Fibroblast of skin of left biceps (primary cell): ENCODE data around the gene BLVRB.
"Not testable (repeated sequence)": the region's sequence is repeated elsewhere in the genome, so short reads cannot be mapped to it uniquely, and the experiment has no call there.

Experiments
- DNase-seq, 2 experiments: peaks; one replicate each; pipeline ENCODE4 v3.0.0-alpha.2; 2013; ENCODE audit warnings: low read depth in 2 of 2

The BLVRB gene

DNA sequence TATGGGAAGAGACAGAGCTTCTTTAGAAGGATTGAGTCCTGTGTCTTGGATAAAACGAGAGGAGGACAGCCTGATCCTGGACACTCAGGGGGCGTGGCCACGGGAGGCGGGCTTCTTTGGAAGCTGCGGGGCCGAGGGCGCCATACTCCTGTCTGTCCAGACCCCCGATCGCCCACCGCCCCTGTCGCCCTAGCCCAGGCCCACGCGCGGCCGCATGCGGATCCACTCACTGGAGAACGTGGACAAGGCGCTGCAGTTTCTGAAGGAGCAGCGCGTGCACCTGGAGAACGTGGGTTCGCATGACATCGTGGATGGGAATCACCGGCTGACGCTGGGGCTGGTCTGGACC is 24.3 kb upstream of the BLVRB start:
- DNase-seq = no peak

DNA sequence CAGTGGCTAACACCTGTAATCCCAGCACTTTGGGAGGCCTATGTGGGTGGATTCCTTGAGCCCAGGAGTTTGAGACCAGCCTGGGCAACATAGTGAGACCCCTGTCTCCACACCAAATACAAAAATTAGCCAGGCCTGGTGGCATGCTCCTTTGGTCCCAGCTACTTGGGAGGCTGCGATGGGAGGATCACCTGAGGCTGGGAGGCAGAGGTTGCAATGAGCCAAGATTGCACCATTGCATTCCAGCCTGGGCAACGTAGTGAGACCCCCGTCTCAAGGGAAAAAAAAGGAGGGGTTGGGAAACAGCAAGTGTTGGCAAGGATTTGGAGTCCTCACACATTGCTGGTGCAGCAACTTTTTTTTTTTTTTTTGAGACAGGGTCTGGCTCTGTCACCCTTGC is 20.5 kb upstream of the BLVRB start:
- no peak for DNase-seq

DNA sequence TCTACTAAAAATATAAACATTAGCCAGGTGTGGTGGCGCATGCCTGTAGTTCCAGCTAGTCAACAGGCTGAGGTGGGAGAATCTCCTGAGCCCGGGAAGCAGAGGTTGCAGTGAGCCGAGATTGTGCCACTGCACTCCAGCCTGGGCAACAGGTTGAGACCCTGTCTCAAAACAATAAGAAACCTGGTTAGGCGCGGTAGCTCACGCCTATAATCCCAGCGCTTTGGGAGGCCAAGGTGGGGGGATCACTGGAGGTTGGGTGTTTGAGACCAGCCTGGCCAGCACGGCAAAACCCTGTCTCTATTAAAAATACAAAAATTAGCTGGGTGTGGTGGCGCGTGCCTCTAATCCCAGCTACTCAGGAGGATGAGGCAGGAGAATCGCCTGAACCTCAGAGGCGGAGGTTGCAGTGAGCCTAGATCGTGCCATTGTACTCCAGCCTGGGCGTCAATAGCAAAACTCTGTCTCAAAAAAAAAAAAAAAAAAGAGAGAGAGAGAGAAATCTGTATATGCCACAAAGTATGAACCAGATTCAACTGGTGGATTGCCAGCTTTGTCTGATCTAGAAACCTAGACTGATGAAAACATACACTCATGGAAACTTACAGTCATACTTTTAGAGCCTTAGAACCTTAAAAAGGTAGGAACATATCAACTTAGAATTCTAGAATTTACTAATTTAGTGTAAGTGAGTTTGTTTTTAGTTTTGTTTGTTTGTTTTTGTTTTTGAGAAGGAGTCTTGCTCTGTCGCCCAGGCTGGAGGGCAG is 10.5 kb upstream of the BLVRB start:
- DNase-seq = not testable (repeated sequence)

DNA sequence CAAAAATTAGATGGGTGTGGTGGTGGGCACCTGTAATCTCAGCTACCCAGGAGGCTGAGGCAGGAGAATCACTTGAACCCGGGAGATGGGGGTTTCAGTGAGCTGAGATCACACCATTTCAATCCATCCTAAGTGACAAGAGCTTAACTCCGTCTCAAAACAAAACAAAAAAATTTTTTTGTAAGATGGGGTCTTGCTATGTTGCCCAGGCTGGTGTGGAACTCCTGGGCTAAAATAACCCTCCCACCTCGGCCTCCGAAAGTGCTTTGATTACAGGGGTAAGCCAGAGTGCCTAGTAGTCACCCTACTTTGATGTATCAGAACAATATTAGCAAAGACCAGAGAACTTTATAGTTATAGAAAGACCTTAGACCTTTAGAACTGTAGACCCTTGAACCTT is 9.2 kb upstream of the BLVRB start:
- no peak for DNase-seq

DNA sequence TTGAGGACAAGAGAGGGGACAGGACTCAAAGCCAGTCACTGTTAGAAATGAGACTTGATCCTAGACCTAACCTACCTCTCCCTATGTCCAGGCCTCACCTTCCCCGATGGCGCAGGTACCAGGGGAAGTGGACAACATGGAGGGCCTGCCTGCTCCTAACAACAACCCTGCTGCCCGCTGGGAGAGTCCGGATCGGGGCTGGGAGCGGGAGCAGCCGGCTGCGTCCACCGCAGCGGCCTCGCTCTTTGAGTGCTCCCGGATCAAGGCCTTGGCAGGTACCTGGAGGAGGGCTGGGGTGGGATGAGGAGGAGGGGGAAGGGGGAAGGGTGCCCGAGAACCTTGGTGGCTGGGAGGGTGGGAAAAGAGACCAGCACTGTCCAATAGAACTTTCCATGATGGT is 7.0 kb upstream of the BLVRB start:
- no peak for DNase-seq

DNA sequence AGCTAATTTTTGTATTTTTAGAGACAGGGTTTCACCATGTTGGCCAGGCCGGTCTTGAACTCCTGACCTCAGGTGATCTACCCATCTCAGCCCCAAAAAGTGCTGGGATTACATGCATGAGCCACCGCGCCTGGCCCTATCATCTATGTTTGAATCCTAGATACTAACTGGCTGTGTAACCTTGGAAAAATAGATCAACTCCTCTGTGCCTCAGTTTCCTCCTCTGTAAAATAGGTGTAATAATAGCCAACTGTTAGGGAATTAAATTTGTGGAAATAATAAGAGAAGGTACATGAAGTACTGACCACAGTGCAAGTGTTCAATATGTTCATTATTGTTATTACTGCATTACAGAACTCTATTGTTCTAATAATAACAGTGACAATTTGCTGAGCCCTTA is 5.6 kb upstream of the BLVRB start:
- DNase-seq = no peak

DNA sequence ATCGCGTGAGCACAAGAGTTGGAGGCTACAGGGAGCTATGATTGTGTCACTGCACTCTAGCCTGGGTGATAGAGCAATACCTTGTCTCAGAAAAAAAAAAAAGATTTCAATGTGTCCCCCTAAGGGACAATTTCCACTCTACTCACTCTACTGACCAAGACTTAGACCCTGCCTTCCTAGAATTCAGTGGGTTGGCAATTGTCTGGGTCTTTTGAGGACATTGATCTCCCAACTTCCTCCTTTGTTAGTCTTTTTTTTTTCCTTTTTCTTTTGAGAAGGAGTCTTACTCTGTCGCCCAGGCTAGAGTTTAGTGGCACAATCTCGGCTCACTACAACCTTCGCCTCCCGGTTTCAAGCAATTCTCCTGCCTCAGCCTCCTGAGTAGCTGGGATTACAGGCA is 3.5 kb upstream of the BLVRB start:
- no peak for DNase-seq

DNA sequence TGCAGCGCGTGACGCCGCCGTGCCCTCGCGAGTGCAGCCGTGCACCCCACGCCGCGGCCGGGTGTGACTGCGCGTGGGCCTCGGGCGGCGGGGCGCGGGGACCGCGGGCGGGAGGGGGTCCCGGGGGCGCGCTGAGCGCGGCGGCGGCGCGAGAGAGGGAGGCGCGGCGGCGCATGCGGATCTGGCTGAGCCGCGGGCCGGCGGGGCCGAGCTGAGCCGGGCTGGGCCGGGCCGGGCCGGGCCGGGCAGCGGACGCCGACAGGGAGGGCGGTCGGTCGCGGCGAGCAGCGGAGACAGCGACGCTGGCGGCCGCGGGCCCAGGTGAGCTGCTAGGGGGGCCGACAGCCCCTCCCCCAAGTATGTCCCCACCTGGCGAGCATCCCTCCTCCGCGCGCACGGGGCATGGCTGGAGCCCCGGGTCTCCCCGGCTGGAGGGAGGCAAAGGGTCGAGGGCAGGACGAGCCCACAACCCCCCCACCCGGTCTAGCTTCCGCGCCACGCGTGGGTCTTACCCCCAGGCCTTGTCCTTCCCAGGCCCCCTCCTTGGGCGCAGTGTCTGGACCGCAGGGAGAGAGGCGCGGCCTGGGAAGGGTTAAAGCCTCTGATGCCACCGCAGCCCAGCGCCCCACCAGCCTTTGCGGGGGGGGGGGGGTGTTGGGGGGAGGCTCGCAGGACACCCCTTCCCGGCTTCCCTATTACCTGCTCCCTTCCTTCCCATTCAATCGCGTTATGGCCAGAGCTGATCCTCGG is 1.6 kb upstream of the BLVRB start, which contains the start of gene SPTBN4:
Gene SPTBN4 (plus strand): TSS at position 17 of the 750 bp plus-strand sequence. CDS start 5,621 bp downstream, outside the sequence.
- DNase-seq = no peak

DNA sequence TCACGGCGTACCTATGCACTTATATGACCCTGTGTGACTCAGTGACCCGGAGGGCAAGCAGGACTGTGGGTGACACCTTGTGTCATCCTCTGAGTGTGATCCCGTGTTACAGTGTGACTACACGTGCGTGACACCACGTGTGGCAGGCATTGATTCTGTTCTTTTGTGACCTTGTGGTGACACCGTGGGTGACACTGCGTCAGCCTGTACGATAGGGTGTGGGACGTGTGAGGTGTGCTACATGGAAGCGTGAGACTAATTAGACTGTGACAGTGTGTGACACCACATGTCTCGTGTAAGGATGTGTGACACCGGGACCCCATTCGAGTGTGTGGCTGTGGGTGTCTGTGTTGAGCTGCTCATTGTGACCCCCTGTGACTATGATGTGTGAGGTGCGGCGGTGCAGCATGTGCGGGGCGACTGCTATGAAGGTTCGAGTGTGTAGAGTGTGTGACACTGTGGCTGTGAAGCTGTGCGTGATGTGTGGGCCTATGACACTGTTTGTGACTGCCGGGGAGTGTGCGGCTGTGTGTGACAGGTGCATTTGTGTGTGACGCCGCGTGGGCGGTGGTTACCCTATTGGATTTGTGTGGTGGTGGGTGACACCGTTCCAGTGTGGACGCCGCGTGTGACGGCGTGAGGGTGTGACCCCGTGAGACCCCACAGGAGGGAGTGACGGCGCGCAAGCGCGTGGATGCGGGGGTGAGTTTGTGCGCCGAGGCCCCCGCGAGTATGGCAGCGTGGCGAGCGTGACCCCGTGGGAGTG is 857 bp upstream of the BLVRB start:
- no peak for DNase-seq

DNA sequence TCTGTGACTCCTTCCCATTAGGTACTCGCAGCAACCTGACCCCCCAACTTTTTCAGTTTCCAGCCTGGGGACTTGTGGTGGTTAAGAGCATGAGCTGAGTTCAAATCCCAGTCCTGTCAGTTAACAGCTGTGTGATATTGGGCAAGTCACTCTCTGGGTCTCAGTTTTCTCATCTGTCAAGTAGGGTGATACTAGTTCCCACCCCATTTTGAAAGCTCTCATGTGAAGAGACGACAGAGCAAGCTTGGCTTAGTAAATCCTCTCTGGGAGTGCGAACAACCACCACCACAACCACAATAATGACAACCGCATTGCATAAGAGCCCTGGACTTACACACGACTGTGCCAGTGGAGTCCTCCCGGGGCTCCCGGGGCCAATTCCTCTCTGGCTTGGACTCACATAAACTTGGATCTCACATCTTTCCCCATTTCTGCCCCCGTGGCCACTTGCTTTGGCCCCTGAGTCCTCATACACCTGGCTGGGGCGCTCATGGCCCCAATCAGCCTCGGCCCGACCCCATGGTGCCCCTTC is 454 bp downstream of the BLVRB start:
- DNase-seq = no peak

DNA sequence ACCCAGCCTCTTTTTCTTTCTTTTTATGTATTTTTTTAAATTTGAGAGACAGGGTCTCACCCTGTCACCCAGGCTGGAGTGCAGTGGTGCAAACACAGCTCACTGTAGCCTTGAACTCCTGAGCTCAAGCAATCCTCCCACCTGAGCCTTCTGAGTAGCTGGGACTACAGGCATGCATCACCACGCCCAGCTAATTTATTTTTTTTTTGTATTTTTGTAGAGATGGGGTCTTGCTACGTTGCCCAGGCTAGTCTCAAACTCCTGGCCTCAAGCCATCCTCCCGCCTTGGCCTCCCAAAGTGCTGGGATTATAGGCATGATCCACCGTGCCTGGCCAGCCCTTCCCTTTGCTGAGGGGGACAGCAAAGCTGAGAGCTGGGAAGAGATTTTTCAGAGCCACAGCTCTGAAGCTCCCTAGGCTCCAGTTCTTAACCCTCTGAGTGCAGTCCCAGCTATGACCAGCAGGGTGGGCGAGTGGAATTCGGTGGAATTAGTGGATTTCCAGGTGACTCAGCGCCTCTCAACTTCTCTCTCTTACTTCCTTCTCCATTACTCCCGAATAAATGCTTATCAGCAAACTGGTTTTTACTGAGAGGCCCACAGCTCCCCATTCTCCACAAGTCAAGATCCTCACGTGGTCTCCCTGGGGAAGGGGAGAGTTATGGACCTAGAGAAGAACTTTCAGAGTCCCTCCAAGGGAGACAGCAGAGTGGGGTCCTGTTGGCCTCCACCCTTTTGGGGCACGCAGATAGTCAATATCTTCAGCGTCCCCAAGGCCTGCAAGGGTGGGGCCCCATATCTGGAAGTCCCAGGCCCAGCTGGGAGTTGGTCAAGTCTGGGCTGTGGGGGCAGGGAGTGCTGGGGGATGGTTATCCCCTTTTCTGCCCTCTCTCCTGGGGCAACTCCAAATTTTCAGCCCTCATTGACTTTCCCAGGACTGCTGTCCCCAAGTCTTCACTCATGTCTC is 1.2 kb downstream of the BLVRB start:
- DNase-seq = peak; percentile 65 to 67

DNA sequence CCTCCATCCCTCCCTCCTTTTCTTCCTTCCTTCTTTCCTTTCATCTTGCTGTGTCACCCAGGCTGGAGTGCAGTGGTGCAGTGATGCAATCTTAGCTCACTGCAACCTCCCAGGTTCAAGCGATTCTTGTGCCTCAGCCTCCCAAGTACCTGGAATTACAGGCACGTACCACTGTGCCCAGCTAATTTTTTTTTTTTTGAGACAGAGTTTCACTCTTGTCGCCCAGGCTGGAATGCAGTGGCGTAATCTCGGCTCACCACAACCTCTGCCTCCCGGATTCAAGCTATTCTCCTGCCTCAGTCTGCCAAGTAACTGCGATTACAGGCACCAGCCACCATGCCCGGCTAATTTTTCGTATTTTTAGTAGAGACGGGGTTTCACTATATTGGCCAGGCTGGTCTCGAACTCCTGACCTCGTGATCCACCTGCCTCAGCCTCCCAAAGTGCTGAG is 1.9 kb downstream of the BLVRB start:
- not testable (repeated sequence) for DNase-seq

DNA sequence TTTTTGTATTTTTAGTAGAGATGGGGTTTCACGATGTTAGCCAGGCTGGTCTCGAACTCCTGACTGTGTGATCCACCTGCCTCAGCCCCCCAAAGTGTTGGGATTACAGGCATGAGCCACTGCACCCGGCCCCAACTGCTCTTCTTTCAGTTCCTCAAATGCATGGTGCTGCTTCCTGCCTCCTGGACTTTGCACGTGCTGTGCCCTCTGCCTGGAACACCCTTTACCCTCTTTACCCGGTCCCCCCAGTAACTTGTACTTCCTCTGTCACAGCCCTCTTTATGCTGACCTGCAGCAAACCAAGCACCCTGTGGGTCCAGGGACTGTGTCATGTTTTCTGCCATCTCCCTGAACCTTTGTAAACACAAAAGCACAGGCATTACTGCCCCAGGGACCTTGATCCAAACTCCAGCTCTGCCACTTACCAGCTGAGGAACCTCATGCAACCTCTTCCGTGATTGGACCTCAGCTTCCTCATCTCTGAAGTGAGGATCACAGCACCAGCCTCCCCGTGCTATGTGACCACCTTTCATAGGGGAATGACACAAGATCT is 3.8 kb downstream of the BLVRB start:
- DNase-seq = no peak

DNA sequence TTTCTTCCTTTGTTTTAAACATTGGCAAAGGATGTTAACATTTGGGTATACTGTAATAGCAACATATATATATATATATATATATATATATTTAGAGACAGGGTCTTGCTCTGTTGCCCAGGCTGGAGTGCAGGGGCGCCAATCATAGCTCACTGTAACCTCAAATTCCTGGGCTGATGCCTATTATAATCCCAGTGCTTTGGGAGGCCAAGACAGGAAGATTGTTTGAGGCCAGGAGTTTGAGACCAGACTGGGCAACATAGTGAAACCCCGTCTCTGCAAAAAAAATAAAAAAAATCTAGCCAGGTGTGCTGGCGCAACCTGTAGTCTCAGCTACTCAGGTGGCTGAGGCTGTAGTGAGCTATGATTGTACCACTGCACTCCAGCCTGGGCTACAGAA is 5.4 kb downstream of the BLVRB start:
- no peak for DNase-seq

DNA sequence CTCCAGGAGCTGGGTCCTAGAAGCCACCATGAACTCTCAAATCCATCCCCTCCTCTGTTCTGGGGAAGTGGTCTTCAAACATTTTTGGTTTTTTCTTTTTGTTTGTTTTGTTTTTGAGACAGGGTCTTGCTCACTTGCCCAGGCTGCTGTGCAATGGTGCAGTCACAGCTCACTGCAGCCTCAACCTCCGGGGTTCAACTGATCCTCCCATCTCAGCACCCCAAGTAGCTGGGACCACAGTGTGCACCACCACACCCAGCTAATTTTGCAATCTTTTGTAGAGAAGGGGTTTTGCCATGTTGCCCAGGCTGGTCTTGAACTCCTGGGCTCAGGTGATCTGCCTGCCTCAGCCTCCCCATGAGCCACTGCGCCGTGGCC is 7.0 kb downstream of the BLVRB start:
- DNase-seq = no peak

DNA sequence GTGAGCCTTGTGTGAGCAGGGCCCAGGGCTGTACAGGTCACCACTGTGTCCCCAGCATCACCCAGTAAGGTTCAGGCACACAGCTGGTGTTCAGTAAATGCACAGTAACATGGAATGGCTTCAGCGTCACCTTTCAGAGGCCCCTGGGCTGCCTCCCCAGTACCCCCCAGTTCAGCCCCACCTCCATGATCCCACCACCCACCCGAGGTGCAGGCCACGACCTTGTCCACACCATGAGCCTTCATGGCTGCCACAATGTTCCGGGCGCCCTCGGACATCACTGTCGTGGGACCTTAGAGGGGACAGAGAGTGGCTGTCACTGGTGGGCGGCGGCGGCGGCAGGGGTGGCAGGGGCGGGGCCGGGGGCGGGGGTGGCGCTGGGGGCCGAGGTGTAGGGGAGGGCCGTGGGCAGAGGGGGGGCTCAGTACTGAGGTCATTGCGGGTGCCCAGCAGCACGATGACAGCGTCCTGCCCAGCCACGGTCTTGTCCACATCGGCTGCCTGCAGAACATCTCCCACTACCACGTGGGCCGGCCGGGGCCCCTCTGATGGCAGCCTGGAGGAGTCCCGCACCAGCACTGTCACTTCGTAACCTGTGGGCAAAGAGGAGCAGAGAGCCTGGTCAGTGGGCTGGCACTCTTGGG is 7.5 kb downstream of the BLVRB start:
- DNase-seq = no peak

DNA sequence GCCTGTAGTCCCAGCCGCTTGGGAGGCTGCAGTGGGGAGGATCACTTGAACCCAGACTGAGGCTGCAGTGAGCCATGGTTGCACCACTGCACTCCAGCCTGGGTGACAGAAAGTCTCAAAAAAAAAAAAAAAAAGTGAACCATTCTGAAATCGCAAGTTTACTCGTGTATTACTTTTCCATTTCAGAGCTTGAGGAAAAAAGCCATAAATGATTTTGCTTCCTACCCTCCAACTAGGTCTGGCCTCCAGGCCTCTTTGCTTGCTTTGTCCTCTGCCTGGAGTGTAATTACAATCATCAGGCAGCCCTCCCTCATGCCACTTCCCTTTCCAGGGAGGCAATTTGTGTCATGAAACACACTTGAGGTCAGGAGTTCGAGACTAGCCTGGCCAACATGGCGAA is 8.5 kb downstream of the BLVRB start:
- DNase-seq = no peak

DNA sequence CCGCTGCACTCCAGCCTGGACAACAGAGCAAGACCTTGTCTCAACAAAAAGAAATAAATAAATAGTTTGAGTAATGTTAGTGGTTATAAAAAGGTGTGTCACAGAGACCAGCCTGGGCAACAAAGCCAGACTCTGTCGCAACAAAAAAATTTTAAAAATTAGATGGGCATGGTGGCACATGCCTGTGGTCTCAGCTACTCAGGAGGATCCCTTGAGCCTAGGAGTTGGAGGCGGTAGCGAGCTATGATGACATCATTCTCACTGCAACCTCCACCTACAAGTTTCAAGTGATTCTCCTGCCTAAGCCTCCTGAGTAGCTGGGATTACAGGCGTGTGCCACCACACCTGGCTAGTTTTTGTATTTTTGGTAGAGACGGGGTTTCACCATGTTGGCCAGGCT is 11.6 kb downstream of the BLVRB start:
- not testable (repeated sequence) for DNase-seq

DNA sequence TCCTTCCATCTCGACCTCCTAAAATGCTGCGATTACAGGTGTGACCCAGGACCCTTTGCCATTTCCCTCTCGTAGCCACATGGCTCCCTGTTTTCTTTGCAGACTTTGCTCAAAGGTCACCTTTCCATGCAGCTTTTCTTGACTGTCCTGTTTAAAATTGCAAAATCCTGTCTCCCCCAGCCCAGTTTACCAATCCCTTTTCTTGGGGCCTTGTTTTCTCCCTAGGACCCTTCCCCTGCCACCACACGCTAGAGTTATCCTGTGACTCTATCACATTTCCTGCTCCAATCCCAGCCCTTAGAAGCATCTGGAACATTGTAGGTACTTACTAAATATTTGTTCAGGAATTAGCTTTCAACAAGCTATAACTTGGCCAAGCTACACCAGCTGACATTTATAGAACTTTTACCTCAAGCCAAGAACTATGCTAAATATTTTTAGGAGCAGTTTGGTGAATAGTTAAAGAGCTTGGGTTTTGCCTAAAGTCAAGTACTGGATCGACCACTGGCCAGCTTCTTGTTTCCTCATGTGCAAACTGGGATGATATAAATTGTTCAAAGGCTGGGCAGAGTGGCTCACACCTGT is 12.3 kb downstream of the BLVRB start:
- no peak for DNase-seq

DNA sequence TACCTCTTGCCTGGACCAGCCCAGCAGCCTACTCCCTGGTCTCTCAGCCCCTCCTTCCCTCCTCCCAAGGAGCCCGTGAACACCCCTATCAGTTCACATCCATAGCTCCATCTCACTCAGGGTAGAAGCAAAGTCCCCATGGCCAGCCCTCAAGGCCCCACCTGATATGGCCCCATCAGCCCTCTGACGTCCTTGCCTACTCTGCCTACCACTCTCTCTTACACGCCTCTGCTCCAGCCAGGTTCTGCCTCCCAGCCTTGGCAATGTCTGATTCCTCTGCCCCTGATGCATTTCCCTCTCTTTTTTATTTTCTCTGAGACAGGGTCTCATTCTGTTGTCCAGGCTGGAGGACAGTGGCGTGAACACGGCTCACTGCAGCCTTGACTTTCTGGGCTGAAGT is 13.5 kb downstream of the BLVRB start:
- DNase-seq = no peak
